Testis (tissue), 2 donors: ENCODE data around the gene VPS26A.

Source experiments
- CTCF ChIP-seq, 3 experiments: fragments of 450-650 bp in 2 of 3; fragments of 200-600 bp in 1 of 3; sonication (generic) in 1 of 3; IDR thresholded peaks; one replicate each; pipeline ENCODE4 v1.5.1; 2016 to 2019; ENCODE audit warnings: antibody characterized with exemption in 3 of 3, mild to moderate bottlenecking in 2 of 3, moderate library complexity in 1 of 3
- POLR2A ChIP-seq: fragments of 450-650 bp; IDR thresholded peaks from one replicate; pipeline ENCODE4 v1.6.1; 2017; ENCODE audit warnings: antibody characterized with exemption, mild to moderate bottlenecking, moderate library complexity

- TF ChIP-seq CTCF (IDR thresholded peaks at IDR 0.05): no peak
- TF ChIP-seq POLR2A: no peak
Observed at GRCh38 chr10:69220041-69220451, 96.1 kb downstream of the VPS26A start, which contains the start of gene HKDC1.
